Activated CD4-positive, alpha-beta T cell treated with anti-CD3 and anti-CD28 coated beads for 4 hours (primary cell): Measurements from ENCODE around the gene SETD7.

Experiments used
- DNase-seq, 2 donors: peaks; one replicate each; pipeline ENCODE4 v3.0.0-alpha.2; 2020

The SETD7 gene

GRCh38 chr4:139568206-139568955 is 12.4 kb upstream of the SETD7 start:
- no peak for DNase-seq

DNA sequence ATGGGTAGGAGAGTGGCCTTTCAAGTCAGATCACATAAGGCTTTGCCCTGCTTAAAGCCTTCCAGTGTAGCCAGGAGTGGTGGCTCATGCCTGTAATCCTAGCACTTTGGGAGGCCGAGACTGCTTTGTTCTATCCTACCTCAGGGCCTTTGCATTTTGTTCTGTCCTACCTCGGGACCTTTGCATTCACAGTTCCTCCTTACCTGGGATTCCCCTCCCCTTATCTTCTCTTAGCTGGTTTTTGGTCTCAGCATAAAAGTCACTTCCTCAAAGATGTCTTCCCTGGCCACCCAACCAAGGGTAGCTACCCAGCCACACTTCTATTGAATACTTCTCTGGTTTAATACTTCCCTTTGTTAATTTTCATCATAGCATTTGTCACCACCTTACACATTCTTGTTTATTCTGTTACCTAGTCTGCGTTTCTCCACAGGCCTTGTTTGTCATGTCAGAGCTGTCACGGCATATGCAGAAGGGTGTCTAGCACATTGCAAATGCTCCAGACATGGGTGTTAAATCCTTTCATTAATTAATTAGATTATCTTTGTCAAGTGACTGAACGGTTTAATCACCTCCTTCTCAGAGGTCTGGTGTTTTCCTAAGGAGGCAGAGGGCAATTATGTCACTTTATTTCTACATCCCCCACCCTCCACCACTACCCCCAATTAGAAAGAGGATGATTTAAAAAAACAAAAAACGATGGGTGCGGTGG is 11.3 kb upstream of the SETD7 start:
- no peak for DNase-seq

GRCh38 chr4:139564502-139564901 is 8.5 kb upstream of the SETD7 start:
- no peak for DNase-seq

DNA sequence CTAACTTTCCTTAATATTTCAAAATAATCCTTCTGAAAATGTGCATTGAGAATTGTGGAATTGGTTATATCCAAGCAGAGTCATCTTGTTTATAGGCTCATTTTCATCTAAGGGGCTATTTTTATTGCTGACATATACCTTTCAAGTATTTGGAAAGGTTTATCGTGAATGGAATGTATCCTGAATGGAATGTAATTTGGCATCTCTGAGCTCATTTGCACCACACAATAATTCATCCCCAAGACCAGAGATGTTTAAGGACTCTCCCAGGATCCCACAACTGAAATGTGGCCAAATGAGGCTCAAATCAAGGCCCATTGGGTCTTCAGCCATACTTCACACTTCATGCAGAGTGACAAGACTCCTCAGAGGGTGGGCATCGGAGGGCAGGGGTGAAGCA is 7.5 kb upstream of the SETD7 start:
- no peak for DNase-seq

DNA sequence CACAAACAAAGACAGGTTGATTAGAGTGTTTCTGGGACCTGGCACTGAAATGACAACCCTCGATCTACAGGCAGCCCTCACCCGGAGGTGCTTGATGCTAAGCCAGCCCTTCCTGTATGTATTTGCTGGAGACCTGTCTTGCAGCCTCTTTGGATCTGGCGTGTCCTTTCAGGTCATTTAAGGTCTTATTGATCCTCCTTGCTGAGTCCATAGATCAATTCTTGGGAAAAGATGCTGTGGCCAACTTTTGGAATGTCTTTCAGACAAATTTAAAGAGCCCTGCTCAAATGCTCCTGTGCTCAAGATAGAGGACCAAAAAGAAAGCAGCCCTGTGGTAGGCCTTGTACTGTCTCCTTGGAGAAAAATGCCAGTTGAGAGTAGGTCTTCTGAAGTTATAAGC is 6.8 kb upstream of the SETD7 start:
- DNase-seq, result no peak

GRCh38 chr4:139562067-139562684 is 6.2 kb upstream of the SETD7 start:
- no peak for DNase-seq

GRCh38 chr4:139560406-139561104 is 4.5 kb upstream of the SETD7 start:
- DNase-seq, result no peak

- DNase-seq, result no peak
These were observed 3.7 kb upstream of the SETD7 start for GRCh38 chr4:139559687-139560086.

DNA sequence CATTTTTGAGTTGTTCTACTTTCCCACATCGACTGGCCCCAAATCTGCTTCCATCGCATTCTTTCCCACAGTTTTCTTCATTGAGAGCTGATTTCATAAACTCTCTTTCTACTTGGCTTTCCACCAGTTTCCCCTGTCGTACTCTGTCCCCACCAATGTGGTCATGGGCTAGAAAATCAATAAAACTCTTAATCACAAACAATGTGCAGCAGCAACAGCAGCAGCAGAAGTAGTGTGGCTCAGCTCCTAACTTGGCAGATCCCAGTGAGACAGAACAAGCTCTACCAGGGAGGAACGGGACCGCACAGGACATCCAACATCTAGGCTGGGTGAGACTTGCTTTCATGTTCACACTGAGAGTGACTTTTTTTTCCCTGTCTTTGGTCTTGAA is 3.1 kb upstream of the SETD7 start:
- no peak for DNase-seq

DNA sequence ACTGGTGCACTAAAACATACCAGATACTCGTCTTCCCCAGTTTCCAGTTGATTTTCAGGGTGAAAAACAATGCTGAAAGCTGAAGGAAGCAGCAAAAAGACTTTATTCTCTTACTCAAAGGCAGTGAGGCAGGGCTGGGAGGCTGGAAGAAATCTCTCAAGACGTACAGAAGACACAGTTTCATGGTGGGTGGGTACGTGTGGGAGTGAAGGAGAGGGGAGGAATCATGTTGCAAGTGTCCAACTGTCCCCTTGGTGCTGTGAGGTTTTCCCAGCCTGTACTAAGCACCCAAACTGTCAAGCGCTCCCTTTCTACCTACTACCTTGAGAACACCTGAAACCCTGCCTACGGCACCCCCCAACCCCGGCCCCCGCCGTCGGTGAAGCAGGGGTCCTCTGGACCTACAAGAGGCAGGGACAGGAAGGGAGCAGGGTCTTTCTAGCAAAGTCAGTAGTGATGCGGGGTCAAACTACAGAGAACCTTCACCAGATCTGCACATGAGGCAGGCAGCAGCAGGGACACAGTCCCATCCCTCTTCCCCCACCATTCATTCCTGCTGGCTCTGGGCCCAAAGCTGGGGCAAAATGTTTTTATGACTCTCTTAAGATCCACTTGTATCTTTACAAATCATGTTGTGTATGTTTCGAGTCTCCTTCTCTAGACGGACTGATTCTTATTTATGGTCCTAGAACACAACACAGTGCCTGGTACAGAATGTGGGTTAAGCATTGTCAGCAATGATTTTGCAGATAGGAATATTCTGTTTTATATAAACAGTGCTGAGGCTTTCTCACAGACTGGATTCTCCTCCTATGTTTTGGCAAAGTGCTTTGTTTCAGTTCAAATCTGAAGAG is 2.4 kb upstream of the SETD7 start:
- DNase-seq, result no peak

GRCh38 chr4:139557556-139558110 is 1.6 kb upstream of the SETD7 start:
- peak; percentile 6 to 8 for DNase-seq

- DNase-seq, result peak; percentile 51 to 67
These were observed 921 bp upstream of the SETD7 start for GRCh38 chr4:139556724-139557555.

- peak in 1 of 2 donors; percentile 25 for DNase-seq
These were observed 331 bp downstream of the SETD7 start for GRCh38 chr4:139555705-139556070.

GRCh38 chr4:139554893-139555704 is 920 bp downstream of the SETD7 start:
- peak; percentile 82 to 90 for DNase-seq

DNA sequence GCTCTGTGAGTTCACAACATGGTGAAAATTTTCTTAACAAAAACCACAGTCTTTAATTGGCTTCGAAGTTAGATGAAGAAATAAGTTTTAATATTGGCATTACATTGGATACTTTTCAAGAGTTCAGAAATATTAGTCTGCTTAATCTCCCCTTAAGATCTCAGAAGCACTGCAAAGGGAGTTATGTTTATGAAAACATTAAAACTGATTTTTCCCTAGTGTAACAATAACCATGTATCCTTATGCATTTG is 1.5 kb downstream of the SETD7 start:
- DNase-seq, result no peak

DNA sequence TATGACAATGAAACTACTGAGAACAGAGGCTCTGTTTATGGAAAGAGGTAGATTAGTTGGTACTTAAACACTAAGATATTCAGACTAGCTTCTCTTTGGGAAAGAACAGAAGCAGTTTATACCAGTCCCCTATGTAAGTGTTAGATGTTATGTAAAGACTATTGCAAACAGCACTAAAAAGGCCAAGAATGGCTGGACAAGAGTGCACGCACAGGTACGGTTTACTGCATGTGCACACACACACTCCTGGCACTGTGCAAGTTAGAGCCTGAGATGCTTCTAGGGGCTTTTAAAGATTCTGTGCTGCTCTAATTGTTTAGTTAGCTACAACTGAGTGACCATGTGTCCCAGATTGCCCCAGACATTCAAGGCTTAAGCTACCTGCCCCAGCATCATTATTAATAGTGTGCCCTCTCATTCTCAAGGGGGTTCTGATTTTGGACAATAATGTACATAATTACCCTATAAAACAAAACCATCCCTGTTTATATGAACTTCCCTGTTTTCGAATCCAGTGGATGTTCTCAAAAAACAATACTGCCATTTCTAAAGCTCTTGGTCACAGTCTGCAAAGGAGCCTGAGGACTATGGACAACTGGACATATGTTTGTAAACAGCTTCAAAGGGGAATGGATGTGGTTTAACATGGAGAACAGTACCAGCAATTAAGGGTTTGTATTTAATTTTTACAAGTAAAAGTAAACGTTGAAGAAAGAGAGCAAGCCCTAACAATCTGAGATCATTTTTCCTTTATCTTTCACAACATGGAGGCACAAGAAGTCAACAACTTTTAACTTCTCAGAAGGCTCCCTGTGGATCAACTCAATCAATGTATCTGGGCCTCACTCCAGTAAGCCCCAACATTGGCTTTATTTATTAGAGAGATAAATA is 2.0 kb downstream of the SETD7 start:
- DNase-seq, result no peak

- DNase-seq, result no peak
These were observed 3.3 kb downstream of the SETD7 start for GRCh38 chr4:139552517-139553307.

- DNase-seq, result no peak
These were observed 5.1 kb downstream of the SETD7 start for GRCh38 chr4:139550724-139551429.
